Globus pallidus (tissue), 1 donor: ENCODE measurements around the gene KIAA0040.

Source experiments
- DNase-seq: peaks from one replicate; pipeline ENCODE4 v3.0.0-alpha.2; 2015; ENCODE audit warnings: low spot score

Gene KIAA0040

GRCh38 chr1:175192630-175193526 is at the start of gene KIAA0040:
Gene KIAA0040 (minus strand): TSS chr1:175192776. CDS start chr1:175161013, 31,763 bp downstream.
- no peak for DNase-seq

- DNase-seq: no peak
Observed at GRCh38 chr1:175237389-175237788, 44.8 kb upstream of the KIAA0040 start.

- DNase-seq: no peak
Observed at GRCh38 chr1:175234639-175235038, 42.1 kb upstream of the KIAA0040 start.

- no peak for DNase-seq
Observed at GRCh38 chr1:175232335-175232734, 39.8 kb upstream of the KIAA0040 start.

- DNase-seq: no peak
Observed at GRCh38 chr1:175225805-175226129, 33.2 kb upstream of the KIAA0040 start.

- DNase-seq: no peak
Observed at GRCh38 chr1:175222296-175222938, 29.8 kb upstream of the KIAA0040 start.

- no peak for DNase-seq
Observed at GRCh38 chr1:175221557-175222175, 29.1 kb upstream of the KIAA0040 start.

GRCh38 chr1:175220853-175221556 is 28.4 kb upstream of the KIAA0040 start:
- no peak for DNase-seq

- DNase-seq: no peak
Observed at GRCh38 chr1:175219774-175220173, 27.2 kb upstream of the KIAA0040 start.

- DNase-seq: no peak
Observed at GRCh38 chr1:175218786-175219434, 26.3 kb upstream of the KIAA0040 start.

- DNase-seq: no peak
Observed at GRCh38 chr1:175217721-175218531, 25.4 kb upstream of the KIAA0040 start.

GRCh38 chr1:175216444-175216843 is 23.9 kb upstream of the KIAA0040 start:
- DNase-seq: no peak

- no peak for DNase-seq
Observed at GRCh38 chr1:175211656-175212055, 19.1 kb upstream of the KIAA0040 start.

- DNase-seq: no peak
Observed at GRCh38 chr1:175210744-175211143, 18.2 kb upstream of the KIAA0040 start.

GRCh38 chr1:175209493-175209921 is 16.9 kb upstream of the KIAA0040 start:
- no peak for DNase-seq

- no peak for DNase-seq
Observed at GRCh38 chr1:175208773-175209492, 16.4 kb upstream of the KIAA0040 start.

GRCh38 chr1:175207971-175208370 is 15.4 kb upstream of the KIAA0040 start:
- DNase-seq: no peak

- no peak for DNase-seq
Observed at GRCh38 chr1:175206687-175207086, 14.1 kb upstream of the KIAA0040 start.

- DNase-seq: no peak
Observed at GRCh38 chr1:175204330-175204729, 11.8 kb upstream of the KIAA0040 start.

GRCh38 chr1:175203570-175204068 is 11.0 kb upstream of the KIAA0040 start:
- DNase-seq: no peak
